Measurements from ENCODE around the gene HAUS8.

HAUS8 gene

DNA sequence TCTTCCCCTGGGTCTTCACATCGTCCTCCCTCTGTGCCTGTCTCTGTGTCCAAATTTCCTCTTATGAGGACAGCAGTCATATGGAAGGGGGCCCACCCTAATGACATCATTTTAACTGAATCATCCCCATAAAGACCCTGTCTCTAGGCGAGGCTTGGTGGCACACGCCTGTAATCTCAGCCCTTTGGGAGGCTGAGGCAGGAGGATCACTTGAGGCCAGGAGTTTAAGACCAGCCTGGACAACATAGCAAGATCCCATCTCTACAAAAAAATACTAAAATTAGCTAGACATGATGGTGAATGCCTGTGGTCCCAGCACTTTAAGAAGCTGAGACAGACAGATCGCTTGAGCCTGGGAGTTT, 5.2 kb upstream of the HAUS8 start:
- no peak for DNase-seq (ENCODE audit: low read depth)
- H3K4me3 ChIP-seq (ENCODE audit: low read depth, low read length) = no peak overlapping the region
- TF ChIP-seq MAX (IDR thresholded peaks at IDR 0.05; ENCODE audit: low read depth, low read length) (no peak), CTCF (IDR thresholded peaks at IDR 0.05; ENCODE audit: low read depth, low read length) (no peak), MYC (IDR thresholded peaks at IDR 0.05; ENCODE audit: low read depth, low read length) (no peak), POLR2A (IDR thresholded peaks at IDR 0.05; ENCODE audit: extremely low read depth, insufficient read length) (no peak)

- no peak for DNase-seq (ENCODE audit: low read depth)
- H3K4me3 ChIP-seq (ENCODE audit: low read depth, low read length) = no peak overlapping the region
- no peak for TF ChIP-seq MAX (IDR thresholded peaks at IDR 0.05; ENCODE audit: low read depth, low read length)
These were observed 4.6 kb upstream of the HAUS8 start for GRCh38 chr19:17079710-17080439.

GRCh38 chr19:17078920-17079709, 3.9 kb upstream of the HAUS8 start:
- H3K4me3 ChIP-seq (ENCODE audit: low read depth, low read length) = no peak overlapping the region
- TF ChIP-seq MYC (IDR thresholded peaks at IDR 0.05; ENCODE audit: low read depth, low read length) (no peak), MAX (IDR thresholded peaks at IDR 0.05; ENCODE audit: low read depth, low read length) (no peak), POLR2A (IDR thresholded peaks at IDR 0.05; ENCODE audit: extremely low read depth, insufficient read length) (no peak), CTCF (IDR thresholded peaks at IDR 0.05; ENCODE audit: low read depth, low read length) (no peak)
- DNase-seq (ENCODE audit: low read depth) = no peak

- TF ChIP-seq MAX (IDR thresholded peaks at IDR 0.05; ENCODE audit: low read depth, low read length) (no peak), POLR2A (IDR thresholded peaks at IDR 0.05; ENCODE audit: extremely low read depth, insufficient read length) (no peak), CTCF (IDR thresholded peaks at IDR 0.05; ENCODE audit: low read depth, low read length) (no peak), MYC (IDR thresholded peaks at IDR 0.05; ENCODE audit: low read depth, low read length) (no peak)
- H3K4me3 ChIP-seq (ENCODE audit: low read depth, low read length) = peak overlapping the region; percentile 77
- peak; percentile 51 for DNase-seq (ENCODE audit: low read depth)
These were observed 3.0 kb upstream of the HAUS8 start for GRCh38 chr19:17078036-17078919.

DNA sequence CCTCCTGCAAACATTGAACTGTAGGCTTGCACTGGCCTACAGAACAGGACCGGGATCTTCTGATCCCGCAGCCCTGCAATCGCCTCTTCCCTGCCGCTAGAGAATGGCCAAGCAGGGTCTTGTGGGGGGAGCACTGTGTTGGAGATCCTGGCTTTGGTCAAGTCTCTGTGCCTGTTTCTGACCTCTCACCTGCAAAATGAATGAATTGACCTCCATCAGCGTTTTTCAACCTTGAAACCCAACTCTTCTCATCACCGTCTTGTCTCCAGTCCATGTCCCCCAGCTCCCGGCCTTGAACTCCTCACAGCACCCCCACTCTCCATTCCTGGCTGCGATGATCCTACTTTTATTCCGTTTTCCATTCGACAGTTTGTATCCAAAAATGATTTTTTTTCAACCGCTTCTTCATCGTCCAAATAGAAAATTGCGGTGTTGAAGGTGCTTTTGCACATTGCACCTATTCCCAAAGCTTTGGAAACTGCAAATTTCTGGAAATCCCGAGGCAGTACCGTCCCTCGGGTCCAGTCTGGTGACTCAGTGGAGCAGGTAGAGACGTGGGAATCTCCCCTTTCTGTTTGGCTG, 2.3 kb upstream of the HAUS8 start:
- peak overlapping the region; percentile 77 for H3K4me3 ChIP-seq (ENCODE audit: low read depth, low read length)
- DNase-seq (ENCODE audit: low read depth) = no peak
- no peak for TF ChIP-seq MYC (IDR thresholded peaks at IDR 0.05; ENCODE audit: low read depth, low read length)
- no peak for TF ChIP-seq CTCF (IDR thresholded peaks at IDR 0.05; ENCODE audit: low read depth, low read length)
- TF ChIP-seq POLR2A (IDR thresholded peaks at IDR 0.05; ENCODE audit: extremely low read depth, insufficient read length) = no peak
- no peak for TF ChIP-seq MAX (IDR thresholded peaks at IDR 0.05; ENCODE audit: low read depth, low read length)

Data from NB4 (cell line).